K562 (cell line): ENCODE data around the gene AQR. TPM values are rescaled to one million over a fixed set of nuclear protein-coding genes. Genes with fewer than 3 reads are reported as not detected.
A peak's percentile ranks its signal among the peaks of the same experiment; 100 is the strongest.

ENCODE experiments used
- NUFIP1 ChIP-seq: fragments of 450-650 bp; IDR thresholded peaks from 2 replicates; pipeline ENCODE4 v1.6.1; 2018; ENCODE audit not compliant: partially characterized antibody
- polyA plus RNA-seq, 8 experiments: library from polyadenylated mRNA; depleted of rRNA in 4 of 8; stranded (reverse) in 5 of 8; unstranded in 3 of 8; fragments of >200 nt; fragmentation: Nextera tagmentation in 2 of 8; fragmentation: Illumina TruSeq in 1 of 8; extraction: Ambion mirVana in 2 of 8; extraction: Trizol in 1 of 8; gene quantifications; 2 replicates each; pipeline versions ENCODE4 v1.2.1 to v1.2.3, GENCODE V29; 2011 to 2014; ENCODE audit warnings: inconsistent platforms in 1 of 8, missing spikeins in 1 of 8
- total RNA-seq, 7 experiments: library from RNA; depleted of rRNA in 6 of 7; stranded (reverse); fragments of >200 nt in 6 of 7; fragmentation: Illumina TruSeq in 2 of 7; extraction: Trizol in 2 of 7; gene quantifications; 2 replicates each; pipeline versions ENCODE4 v1.2.1 to v1.2.3, GENCODE V29; 2011 to 2021; ENCODE audit warnings: low replicate concordance in 1 of 7
- TF ChIP-seq, protein P1 (sequence below), 2 experiments: fragments of 450-650 bp in 1 of 2; sonication (generic) in 1 of 2; formaldehyde crosslinking in 1 of 2; IDR thresholded peaks; 2 replicates each; pipeline versions ENCODE4 v1.7.1 to v1.9.0; 2016 to 2022; ENCODE audit warnings: inconsistent platforms in 1 of 2, mild to moderate bottlenecking in 1 of 2, missing genetic modification reagents in 1 of 2
- TF ChIP-seq, protein P2 (sequence below): fragments of 250-450 bp; sonication (Bioruptor Pico); IDR thresholded peaks from 2 replicates; pipeline ENCODE4 v1.8.0; 2021; ENCODE audit warnings: mild to moderate bottlenecking, moderate library complexity

AQR gene
- total and polyA plus RNA-seq, 9 of the 15 experiments (the other 6 are each of a cell fraction or from before 2014, with no cell fraction given): 22.0 to 62.9 (median 39.3) TPM

DNA sequence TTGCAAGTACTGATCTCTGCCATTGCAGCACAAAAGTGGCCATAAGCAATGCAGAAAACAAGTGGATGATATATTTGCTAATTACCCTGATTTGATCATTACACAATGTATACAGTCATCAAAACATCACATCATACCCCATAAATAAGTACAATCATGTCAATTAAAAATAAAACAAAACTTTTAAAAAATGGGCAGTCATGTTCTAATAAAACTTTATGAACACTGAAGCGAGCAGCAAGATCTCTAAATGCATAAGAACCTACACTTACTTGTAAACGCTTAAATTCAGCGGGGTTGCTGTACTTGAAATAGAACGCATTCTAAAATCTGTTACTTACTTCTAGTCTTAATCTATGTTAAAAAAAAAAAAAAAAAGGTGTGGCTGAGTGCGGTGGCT is 73.4 kb downstream of the AQR start (continued):
- TF ChIP-seq, protein P1, sequence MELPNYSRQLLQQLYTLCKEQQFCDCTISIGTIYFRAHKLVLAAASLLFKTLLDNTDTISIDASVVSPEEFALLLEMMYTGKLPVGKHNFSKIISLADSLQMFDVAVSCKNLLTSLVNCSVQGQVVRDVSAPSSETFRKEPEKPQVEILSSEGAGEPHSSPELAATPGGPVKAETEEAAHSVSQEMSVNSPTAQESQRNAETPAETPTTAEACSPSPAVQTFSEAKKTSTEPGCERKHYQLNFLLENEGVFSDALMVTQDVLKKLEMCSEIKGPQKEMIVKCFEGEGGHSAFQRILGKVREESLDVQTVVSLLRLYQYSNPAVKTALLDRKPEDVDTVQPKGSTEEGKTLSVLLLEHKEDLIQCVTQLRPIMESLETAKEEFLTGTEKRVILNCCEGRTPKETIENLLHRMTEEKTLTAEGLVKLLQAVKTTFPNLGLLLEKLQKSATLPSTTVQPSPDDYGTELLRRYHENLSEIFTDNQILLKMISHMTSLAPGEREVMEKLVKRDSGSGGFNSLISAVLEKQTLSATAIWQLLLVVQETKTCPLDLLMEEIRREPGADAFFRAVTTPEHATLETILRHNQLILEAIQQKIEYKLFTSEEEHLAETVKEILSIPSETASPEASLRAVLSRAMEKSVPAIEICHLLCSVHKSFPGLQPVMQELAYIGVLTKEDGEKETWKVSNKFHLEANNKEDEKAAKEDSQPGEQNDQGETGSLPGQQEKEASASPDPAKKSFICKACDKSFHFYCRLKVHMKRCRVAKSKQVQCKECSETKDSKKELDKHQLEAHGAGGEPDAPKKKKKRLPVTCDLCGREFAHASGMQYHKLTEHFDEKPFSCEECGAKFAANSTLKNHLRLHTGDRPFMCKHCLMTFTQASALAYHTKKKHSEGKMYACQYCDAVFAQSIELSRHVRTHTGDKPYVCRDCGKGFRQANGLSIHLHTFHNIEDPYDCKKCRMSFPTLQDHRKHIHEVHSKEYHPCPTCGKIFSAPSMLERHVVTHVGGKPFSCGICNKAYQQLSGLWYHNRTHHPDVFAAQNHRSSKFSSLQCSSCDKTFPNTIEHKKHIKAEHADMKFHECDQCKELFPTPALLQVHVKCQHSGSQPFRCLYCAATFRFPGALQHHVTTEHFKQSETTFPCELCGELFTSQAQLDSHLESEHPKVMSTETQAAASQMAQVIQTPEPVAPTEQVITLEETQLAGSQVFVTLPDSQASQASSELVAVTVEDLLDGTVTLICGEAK (IDR thresholded peaks at IDR 0.05): peak; percentile 84
- TF ChIP-seq, protein P1 (CRISPR knock-in tag; IDR thresholded peaks at IDR 0.05): peak; percentile 61; the same call in 1 of the 2 replicates
- TF ChIP-seq, protein P2, sequence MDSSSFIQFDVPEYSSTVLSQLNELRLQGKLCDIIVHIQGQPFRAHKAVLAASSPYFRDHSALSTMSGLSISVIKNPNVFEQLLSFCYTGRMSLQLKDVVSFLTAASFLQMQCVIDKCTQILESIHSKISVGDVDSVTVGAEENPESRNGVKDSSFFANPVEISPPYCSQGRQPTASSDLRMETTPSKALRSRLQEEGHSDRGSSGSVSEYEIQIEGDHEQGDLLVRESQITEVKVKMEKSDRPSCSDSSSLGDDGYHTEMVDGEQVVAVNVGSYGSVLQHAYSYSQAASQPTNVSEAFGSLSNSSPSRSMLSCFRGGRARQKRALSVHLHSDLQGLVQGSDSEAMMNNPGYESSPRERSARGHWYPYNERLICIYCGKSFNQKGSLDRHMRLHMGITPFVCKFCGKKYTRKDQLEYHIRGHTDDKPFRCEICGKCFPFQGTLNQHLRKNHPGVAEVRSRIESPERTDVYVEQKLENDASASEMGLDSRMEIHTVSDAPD (CRISPR knock-in tag): no peak
- TF ChIP-seq NUFIP1: no peak
